CD4-positive, alpha-beta T cell (primary cell): ENCODE measurements around the gene GATAD2B. TPM values are rescaled to one million over a fixed set of nuclear protein-coding genes. Genes with fewer than 3 reads are reported as not detected.

Experiments used
- ATAC-seq: fragments of 200-7000 bp; cut with Tn5 transposase; one replicate; pipeline ENCODE4 v1.10.0; 2022; ENCODE audit warnings: mild to moderate bottlenecking; ENCODE audit not compliant: poor library complexity
- CTCF ChIA-PET: fragments of 350-600 bp; sonication (Branson Sonifier 250); formaldehyde crosslinking; loops from one replicate; lab custom pipeline; 2021; ENCODE audit warnings: antibody characterized with exemption, inconsistent platforms; lab: Charles Lee
- POLR2A ChIA-PET: fragments of 350-600 bp; sonication (Branson Sonifier 250); formaldehyde crosslinking; loops from one replicate; lab custom pipeline; 2021; ENCODE audit warnings: antibody characterized with exemption, inconsistent platforms; lab: Charles Lee
- DNase-seq, 14 experiments: peaks; one replicate each; pipeline ENCODE4 v3.0.0-alpha.2; 2013 to 2020; ENCODE audit warnings: mixed read lengths in 2 of 14
- H3K27ac ChIP-seq, 2 donors: one replicate each; pipeline versions ENCODE4 v1.5.1 to v1.7.0; 2013; ENCODE audit warnings: low read length in 2 of 2, low read depth in 1 of 2, mild to moderate bottlenecking in 1 of 2
- H3K27me3 ChIP-seq, 2 experiments: 1 replicate in 1 of 2; 2 replicates in 1 of 2; pipeline versions ENCODE4 v1.6.1 to v1.7.0; 2013; ENCODE audit warnings: low read length in 2 of 2, control low read depth in 1 of 2, mild to moderate bottlenecking in 1 of 2, moderate library complexity in 1 of 2; ENCODE audit not compliant: insufficient read depth in 2 of 2, control insufficient read depth in 1 of 2
- H3K36me3 ChIP-seq: one replicate; pipeline ENCODE4 v1.6.1; 2013; ENCODE audit warnings: low read length, control low read depth; ENCODE audit not compliant: insufficient read depth
- H3K4me1 ChIP-seq: one replicate; pipeline ENCODE4 v1.6.1; 2013; ENCODE audit warnings: low read length, control low read depth; ENCODE audit not compliant: insufficient read depth
- H3K4me3 ChIP-seq: one replicate; pipeline ENCODE4 v1.5.1; 2013; ENCODE audit warnings: mild to moderate bottlenecking, low read length, moderate library complexity
- H3K9me3 ChIP-seq, 2 experiments: 1 replicate in 1 of 2; 2 replicates in 1 of 2; pipeline versions ENCODE4 v1.6.1 to v1.7.0; 2013; ENCODE audit warnings: low read length in 2 of 2, mild to moderate bottlenecking in 2 of 2, control low read depth in 1 of 2, moderate library complexity in 1 of 2; ENCODE audit not compliant: control insufficient read depth in 1 of 2, insufficient read depth in 1 of 2
- H3K27ac Mint-ChIP-seq: one replicate; pipeline ENCODE4 v1.8.0; 2020; ENCODE audit warnings: mixed read lengths
- H3K27me3 Mint-ChIP-seq: one replicate; pipeline ENCODE4 v1.8.0; 2021; ENCODE audit warnings: mixed read lengths
- H3K36me3 Mint-ChIP-seq: one replicate; pipeline ENCODE4 v1.8.0; 2021; ENCODE audit warnings: low read depth, mixed read lengths
- H3K4me1 Mint-ChIP-seq: one replicate; pipeline ENCODE4 v1.8.0; 2021; ENCODE audit warnings: low read depth, mixed read lengths
- H3K4me3 Mint-ChIP-seq: one replicate; pipeline ENCODE4 v1.8.0; 2020; ENCODE audit warnings: mild to moderate bottlenecking, mixed read lengths
- H3K9me3 Mint-ChIP-seq: one replicate; pipeline ENCODE4 v1.8.0; 2020; ENCODE audit warnings: mixed read lengths
- CTCF ChIP-seq: fragments of 200-600 bp; IDR thresholded peaks from one replicate; pipeline ENCODE4 v1.8.0; 2022; ENCODE audit warnings: antibody characterized with exemption, mild to moderate bottlenecking
- intact Hi-C, 2 experiments: fragments of 100-400 bp; cut with DNase I in 1 of 2; cut with micrococcal nuclease in 1 of 2; formaldehyde crosslinking; loops; one replicate each; pipeline versions ENCODE4 v1.15.1 to v1.9.0; 2023 to 2025; cut with DNase I, micrococcal nuclease
- total RNA-seq, 174 experiments: library from RNA in 2 of 174; stranded (reverse) in 2 of 174; gene quantifications; one replicate each; pipeline ENCODE4 v1.2.3 and lab custom pipeline; 2021 to 2026

The GATAD2B gene
- total RNA-seq, 2 experiments from 2014 or later: 51.6 to 52.3 TPM

- H3K4me1 Mint-ChIP-seq: peaks cover 16% of the 10 kb centered on the region
- peak overlapping the region; percentile 51 for H3K27ac Mint-ChIP-seq
- Histone ChIP-seq H3K27ac (peak overlapping the region in 1 of 2 donors; percentile 41), H3K4me1 (peaks cover 25% of the 10 kb centered on the region), H3K9me3 (no peaks in the 10 kb centered on the region), H3K4me3 (peak overlapping the region; percentile 72), H3K36me3 (peaks cover 22% of the 10 kb centered on the region), H3K27me3 (no peaks in the 10 kb centered on the region)
- ChIA-PET CTCF (interaction anchor here (1.0 kb wide), 1 partner anchor 10 kb away, joined by 4 read pairs; no protein-coding TSS in a partner anchor), POLR2A (interaction anchor here (0.7 to 2.0 kb wide), 15 partner anchors 8 to 445 kb away, joined by 3 to 17 read pairs (median 5); partner anchors contain the start of genes CHTOP, CRTC2, INTS3 and JTB)
- intact Hi-C loops: no loop called here
- peak overlapping the region; percentile 86 for H3K4me3 Mint-ChIP-seq
- no peak for TF ChIP-seq CTCF
- peak; percentile 80 for ATAC-seq
- H3K9me3 Mint-ChIP-seq: no peaks in the 10 kb centered on the region
- H3K36me3 Mint-ChIP-seq: peaks cover 6% of the 10 kb centered on the region
- peak; percentile 42 to 81 (median 64) for DNase-seq
- no peaks in the 10 kb centered on the region for H3K27me3 Mint-ChIP-seq
These were observed 147.1 kb downstream of the GATAD2B start for GRCh38 chr1:153775458-153776327.

- ATAC-seq: peak; percentile 31
- H3K36me3 ChIP-seq: peaks cover 29% of the 10 kb centered on the region
- Mint-ChIP-seq H3K4me3 (peak within 1 kb of the TSS; percentile 86), H3K27ac (peak within 1 kb of the TSS; percentile 51), H3K27me3 (no peaks in the 10 kb centered on the region), H3K4me1 (peaks cover 16% of the 10 kb centered on the region), H3K36me3 (peaks cover 14% of the 10 kb centered on the region), H3K9me3 (no peaks in the 10 kb centered on the region)
- POLR2A ChIA-PET: interaction anchor here (0.7 to 2.0 kb wide), 11 partner anchors 9 to 218 kb away, joined by 3 to 17 read pairs (median 6); partner anchors contain the start of genes CHTOP, INTS3, JTB and RPS27
- TF ChIP-seq CTCF: no peak
- peak within 1 kb of the TSS; percentile 72 for H3K4me3 ChIP-seq
- intact Hi-C loops: no loop called here
- H3K27me3 ChIP-seq: no peaks in the 10 kb centered on the region
- H3K9me3 ChIP-seq: no peaks in the 10 kb centered on the region
- peak within 1 kb of the TSS in 1 of 2 donors; percentile 41 for H3K27ac ChIP-seq
- CTCF ChIA-PET: no interaction called here
- peaks cover 25% of the 10 kb centered on the region for H3K4me1 ChIP-seq
- DNase-seq: peak in 2 of 14 experiments; percentile 6 to 45
These were observed 147.9 kb downstream of the GATAD2B start, which contains the start of gene SLC27A3 for GRCh38 chr1:153774780-153775457. TSS of gene SLC27A3 (plus strand) at chr1:153775407. CDS start at chr1:153775498, 91 bp downstream.

- H3K27ac Mint-ChIP-seq: peak overlapping the region; percentile 14
- no peak overlapping the region for H3K27ac ChIP-seq
- H3K4me1 Mint-ChIP-seq: peaks cover 16% of the 10 kb centered on the region
- DNase-seq (peak in 1 of 14 experiments; percentile 18), ATAC-seq (no peak)
- H3K9me3 ChIP-seq: no peaks in the 10 kb centered on the region
- H3K36me3 ChIP-seq: peaks cover 35% of the 10 kb centered on the region
- peak overlapping the region; percentile 86 for H3K4me3 Mint-ChIP-seq
- ChIA-PET CTCF (no interaction called here), POLR2A (interaction anchor here (0.7 kb wide), 1 partner anchor 128 kb away, joined by 7 read pairs; no protein-coding TSS in a partner anchor)
- H3K4me1 ChIP-seq: peaks cover 25% of the 10 kb centered on the region
- H3K27me3 Mint-ChIP-seq: no peaks in the 10 kb centered on the region
- H3K4me3 ChIP-seq: no peak overlapping the region
- H3K36me3 Mint-ChIP-seq: peaks cover 22% of the 10 kb centered on the region
- no peaks in the 10 kb centered on the region for H3K27me3 ChIP-seq
- no peak for TF ChIP-seq CTCF
- no peaks in the 10 kb centered on the region for H3K9me3 Mint-ChIP-seq
- intact Hi-C loops: no loop called here
These were observed 148.7 kb downstream of the GATAD2B start for GRCh38 chr1:153774026-153774595.
